Liver (tissue), 9 donors: ENCODE measurements around the gene LRRC46. TPM values are rescaled to one million over a fixed set of nuclear protein-coding genes. Genes with fewer than 3 reads are reported as not detected.

Experiments used
- DNase-seq: peaks from one replicate; pipeline ENCODE4 v3.0.0-alpha.2; 2017; ENCODE audit warnings: low spot score
- H3K27ac ChIP-seq, 2 donors: one replicate each; pipeline ENCODE4 v1.7.0; 2013; ENCODE audit warnings: inconsistent platforms in 2 of 2, low read length in 2 of 2, control low read depth in 1 of 2, low read depth in 1 of 2, mild to moderate bottlenecking in 1 of 2
- H3K27me3 ChIP-seq, 4 donors: one replicate each; pipeline versions ENCODE4 v1.6.1 to v1.7.0; 2013; ENCODE audit warnings: low read length in 3 of 4, inconsistent platforms in 1 of 4, mild to moderate bottlenecking in 1 of 4, moderate library complexity in 1 of 4; ENCODE audit not compliant: control insufficient read depth in 4 of 4, insufficient read depth in 4 of 4
- H3K36me3 ChIP-seq, 4 donors: one replicate each; pipeline versions ENCODE4 v1.6.1 to v1.7.0; 2013; ENCODE audit warnings: low read length in 3 of 4, mild to moderate bottlenecking in 3 of 4, low read depth in 1 of 4, moderate library complexity in 1 of 4; ENCODE audit not compliant: control insufficient read depth in 4 of 4, insufficient read depth in 3 of 4
- H3K4me1 ChIP-seq, 4 donors: one replicate each; pipeline versions ENCODE4 v1.6.1 to v1.7.0; 2013; ENCODE audit warnings: low read length in 3 of 4, mild to moderate bottlenecking in 3 of 4, moderate library complexity in 1 of 4; ENCODE audit not compliant: control insufficient read depth in 4 of 4, insufficient read depth in 4 of 4
- H3K4me3 ChIP-seq, 3 donors: one replicate each; pipeline versions ENCODE4 v1.6.1 to v1.7.0; 2013; ENCODE audit warnings: low read length in 3 of 3, control low read depth in 1 of 3, low read depth in 1 of 3, mild to moderate bottlenecking in 1 of 3
- H3K9ac ChIP-seq, 2 donors: one replicate each; pipeline ENCODE4 v1.7.0; 2013; ENCODE audit warnings: low read length in 2 of 2, mild to moderate bottlenecking in 2 of 2, moderate library complexity in 2 of 2, control low read depth in 1 of 2, low read depth in 1 of 2
- H3K9me3 ChIP-seq, 4 donors: one replicate each; pipeline versions ENCODE4 v1.6.1 to v1.7.0; 2013; ENCODE audit warnings: low read length in 3 of 4; ENCODE audit not compliant: control insufficient read depth in 4 of 4
- ATF3 ChIP-seq: IDR thresholded peaks from 2 replicates; pipeline ENCODE4 v1.6.1; 2016; ENCODE audit warnings: antibody characterized with exemption
- EGR1 ChIP-seq, 2 donors: IDR thresholded peaks; 2 replicates each; pipeline ENCODE4 v1.6.1; 2016 to 2018; ENCODE audit warnings: antibody characterized with exemption in 2 of 2, low read depth in 2 of 2
- FOXA1 ChIP-seq: IDR thresholded peaks from 2 replicates; pipeline ENCODE4 v1.6.1; 2016; ENCODE audit warnings: antibody characterized with exemption
- FOXA2 ChIP-seq: IDR thresholded peaks from 2 replicates; pipeline ENCODE4 v1.6.1; 2016; ENCODE audit warnings: antibody characterized with exemption
- GABPA ChIP-seq, 2 donors: IDR thresholded peaks in 1 of 2; conservative IDR thresholded peaks in 1 of 2; 2 replicates each; pipeline ENCODE4 v1.6.1; 2016; ENCODE audit warnings: antibody characterized with exemption in 2 of 2, mild to moderate bottlenecking in 1 of 2, moderate library complexity in 1 of 2
- HNF4A ChIP-seq, 2 donors: conservative IDR thresholded peaks; 2 replicates each; pipeline ENCODE4 v1.6.1; 2016; ENCODE audit warnings: antibody characterized with exemption in 2 of 2, mild to moderate bottlenecking in 2 of 2
- HNF4G ChIP-seq: IDR thresholded peaks from 2 replicates; pipeline ENCODE4 v1.6.1; 2016; ENCODE audit warnings: antibody characterized with exemption
- JUND ChIP-seq, 2 donors: IDR thresholded peaks; 2 replicates each; pipeline ENCODE4 v1.6.1; 2016; ENCODE audit warnings: antibody characterized with exemption in 2 of 2
- RAD21 ChIP-seq, 2 donors: IDR thresholded peaks; 2 replicates each; pipeline ENCODE4 v1.6.1; 2016; ENCODE audit warnings: antibody characterized with exemption in 2 of 2, mild to moderate bottlenecking in 2 of 2
- REST ChIP-seq: IDR thresholded peaks from 2 replicates; pipeline ENCODE4 v1.6.1; 2016; ENCODE audit warnings: antibody characterized with exemption, mild to moderate bottlenecking
- SP1 ChIP-seq: IDR thresholded peaks from 2 replicates; pipeline ENCODE4 v1.6.1; 2018; ENCODE audit warnings: antibody characterized with exemption, mild to moderate bottlenecking
- TAF1 ChIP-seq: conservative IDR thresholded peaks from 2 replicates; pipeline ENCODE4 v1.6.1; 2016; ENCODE audit warnings: antibody characterized with exemption, mild to moderate bottlenecking
- WGBS: extraction: QIAGEN DNeasy Blood & Tissue Kit; methylation state at CpG from one replicate; pipeline ENCODE4 v1.1.7; 2013; 5-methylcytosine and 5-hydroxymethylcytosine counted together
- polyA plus RNA-seq, 2 donors: library from polyadenylated mRNA; stranded (reverse) in 1 of 2; unstranded in 1 of 2; fragments of 200-250 nt in 1 of 2; fragments of >200 nt in 1 of 2; fragmentation: Nextera tagmentation in 1 of 2; extraction: Ambion mirVana in 1 of 2; gene quantifications; one replicate each; pipeline versions ENCODE4 v1.2.1 to v1.2.3, GENCODE V29; 2013 to 2015
- total RNA-seq, 2 donors: library from RNA; depleted of rRNA; stranded (reverse); fragments of >200 nt; gene quantifications; one replicate each; pipeline ENCODE4 v1.2.3, GENCODE V29; 2014
- TF ChIP-seq, protein P1 (sequence below): IDR thresholded peaks from 2 replicates; pipeline ENCODE4 v1.6.1; 2016; ENCODE audit warnings: antibody characterized with exemption
- donor health status: healthy.
- donor health status: healthy.
- donor health status: healthy.
- donor health status: healthy.
- donor health status: healthy.

Gene LRRC46
- total and polyA plus RNA-seq, 4 donors, result under 0.01 to 0.43 (median 0.32) TPM

GRCh38 chr17:47872019-47872650 lies 40.7 kb downstream of the LRRC46 start (continued):
- TF ChIP-seq REST, result no peak
- no peak for TF ChIP-seq RAD21 (IDR thresholded peaks at IDR 0.05)
- no peak for TF ChIP-seq SP1
- TF ChIP-seq GABPA (IDR thresholded peaks at IDR 0.05 in 1 of 2, conservative IDR thresholded peaks at IDR 0.05 in 1 of 2), result no peak
- TF ChIP-seq FOXA1, result no peak

DNA sequence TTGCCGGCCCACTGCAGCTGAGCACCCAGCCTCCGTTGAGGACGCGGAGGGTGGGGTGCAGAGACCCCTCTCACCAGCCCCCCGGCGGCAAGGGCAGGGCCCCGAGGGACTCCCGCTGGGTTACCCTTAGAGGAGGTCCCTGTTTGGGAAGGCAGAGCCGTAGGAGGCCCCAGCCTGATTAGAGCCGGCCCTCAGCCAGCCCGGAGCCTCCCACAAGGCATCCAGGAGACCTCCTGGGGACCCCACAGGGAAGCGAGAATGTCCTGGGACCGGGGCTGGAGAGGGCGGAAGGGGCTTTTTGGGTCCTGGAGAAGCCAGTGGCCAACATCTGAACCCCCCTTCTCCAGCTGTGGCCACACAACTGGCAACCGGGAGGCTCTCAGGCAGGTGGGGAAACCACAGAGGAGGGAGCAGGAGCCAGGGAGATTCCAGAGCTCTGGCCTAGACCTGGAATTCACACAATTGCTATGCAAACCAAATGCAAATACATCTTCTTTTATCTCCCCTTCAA lies 41.2 kb downstream of the LRRC46 start:
- DNase-seq, result no peak
- H3K4me3 ChIP-seq, result no peak overlapping the region
- 54% methylated on average over 15 of the region's 15 CpGs for WGBS

DNA sequence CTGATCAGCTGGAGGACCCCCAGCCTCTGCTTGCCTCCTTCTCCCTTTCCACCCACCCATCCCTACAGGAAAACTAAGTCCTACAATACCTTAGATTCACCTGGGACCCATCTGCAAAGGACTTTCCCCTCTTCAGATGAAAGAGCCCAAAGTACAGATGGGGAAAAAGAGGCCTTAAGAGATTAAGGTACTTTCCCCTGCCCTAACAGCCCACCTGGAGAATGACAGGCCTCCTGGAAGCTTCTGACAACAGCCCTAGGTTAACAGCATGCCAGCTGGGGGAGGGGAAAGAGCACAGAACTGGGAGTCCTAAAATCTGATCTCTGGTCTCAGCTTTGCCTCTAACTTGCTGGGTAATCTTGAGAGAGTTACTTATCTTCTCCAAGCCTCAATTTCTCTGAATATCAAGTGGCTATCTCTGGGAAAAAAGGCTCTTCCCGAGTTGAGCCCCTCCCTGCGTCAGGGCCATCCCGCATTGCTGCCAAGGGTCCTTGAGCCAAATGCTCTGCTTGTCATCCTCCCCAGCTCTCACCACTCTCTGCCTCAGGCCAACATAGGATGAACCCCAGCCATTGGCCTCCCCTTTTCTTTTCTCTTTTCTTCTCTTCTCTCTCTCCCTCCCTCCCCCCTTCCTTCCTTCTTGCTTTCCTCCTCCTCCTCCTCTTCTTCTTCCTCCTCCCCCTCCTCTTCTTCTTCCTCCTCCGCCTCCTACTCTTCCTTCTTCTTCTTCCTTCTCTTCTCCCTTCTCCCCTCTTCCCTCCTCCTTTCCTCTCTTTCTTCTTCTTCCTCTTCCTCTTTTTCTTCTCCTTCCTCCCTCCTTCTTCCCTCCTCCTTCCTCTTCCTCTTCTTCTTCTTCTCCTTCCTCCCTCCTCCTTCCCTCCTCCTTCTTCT lies 42.0 kb downstream of the LRRC46 start:
- Histone ChIP-seq H3K27ac (no peak overlapping the region), H3K27me3 (peaks cover 0 to 5% (median 0%) of the 10 kb centered on the region in 4 donors), H3K4me1 (peaks cover 0 to 9% (median 8%) of the 10 kb centered on the region in 4 donors), H3K9ac (no peak overlapping the region), H3K36me3 (no peaks in the 10 kb centered on the region), H3K9me3 (no peaks in the 10 kb centered on the region), H3K4me3 (no peak overlapping the region)
- TF ChIP-seq SP1 (no peak), TAF1 (no peak), REST (no peak)
- TF ChIP-seq, protein P1, sequence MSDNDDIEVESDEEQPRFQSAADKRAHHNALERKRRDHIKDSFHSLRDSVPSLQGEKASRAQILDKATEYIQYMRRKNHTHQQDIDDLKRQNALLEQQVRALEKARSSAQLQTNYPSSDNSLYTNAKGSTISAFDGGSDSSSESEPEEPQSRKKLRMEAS, result no peak
- DNase-seq, result no peak
- 77% methylated on average over 4 of the region's 4 CpGs for WGBS

More for the DNA sequence above, 41.2 kb downstream of the LRRC46 start:
- peaks cover 0 to 9% (median 8%) of the 10 kb centered on the region in 4 donors for H3K4me1 ChIP-seq
- H3K27me3 ChIP-seq, result peaks cover 0 to 5% (median 0%) of the 10 kb centered on the region in 4 donors
- TF ChIP-seq ATF3 (no peak), HNF4G (no peak), EGR1 (IDR thresholded peaks at IDR 0.05; ENCODE audit: low read depth in 2 of 2) (no peak), HNF4A (conservative IDR thresholded peaks at IDR 0.05) (no peak), FOXA2 (no peak), JUND (IDR thresholded peaks at IDR 0.05) (no peak)
- TF ChIP-seq, protein P1, result no peak
- no peak overlapping the region for H3K9ac ChIP-seq
- no peaks in the 10 kb centered on the region for H3K9me3 ChIP-seq
- no peak overlapping the region for H3K27ac ChIP-seq
- no peaks in the 10 kb centered on the region for H3K36me3 ChIP-seq
